ENCODE measurements around the gene CALML5. TPM values are rescaled to one million over a fixed set of nuclear protein-coding genes. Genes with fewer than 3 reads are reported as not detected.

Gene CALML5
- total RNA-seq, 1 donor from 2014 or later, result not detected

- Histone ChIP-seq H3K4me3 (no peak overlapping the region), H3K27me3 (ENCODE audit: low read depth) (peaks cover 15% of the 10 kb centered on the region), H3K36me3 (no peaks in the 10 kb centered on the region), H3K27ac (replicated peaks) (no peak overlapping the region), H3K4me1 (no peaks in the 10 kb centered on the region), H3K9me3 (replicated peaks) (no peaks in the 10 kb centered on the region)
- intact Hi-C loops (cut with micrococcal nuclease), result no loop called here
- no peak for TF ChIP-seq CTCF (IDR thresholded peaks at IDR 0.05; ENCODE audit: borderline replicate concordance)
- DNase-seq, result no peak
Observed at GRCh38 chr10:5481121-5481520, 18.2 kb downstream of the CALML5 start.

- no peak overlapping the region for H3K27ac ChIP-seq (replicated peaks)
- TF ChIP-seq CTCF (IDR thresholded peaks at IDR 0.05; ENCODE audit: borderline replicate concordance), result no peak
- intact Hi-C loops (cut with micrococcal nuclease), result no loop called here
Observed at GRCh38 chr10:5480162-5480941, 19.0 kb downstream of the CALML5 start.

GRCh38 chr10:5479481-5480161 lies 19.7 kb downstream of the CALML5 start:
- no peak overlapping the region for H3K4me3 ChIP-seq
- no peaks in the 10 kb centered on the region for H3K36me3 ChIP-seq
- no peak overlapping the region for H3K27ac ChIP-seq (replicated peaks)
- no peak for TF ChIP-seq CTCF (IDR thresholded peaks at IDR 0.05; ENCODE audit: borderline replicate concordance)
- no peaks in the 10 kb centered on the region for H3K4me1 ChIP-seq
- intact Hi-C loops (cut with micrococcal nuclease), result no loop called here
- H3K9me3 ChIP-seq (replicated peaks), result no peaks in the 10 kb centered on the region
- H3K27me3 ChIP-seq (ENCODE audit: low read depth), result no peaks in the 10 kb centered on the region
- no peak for DNase-seq

More at GRCh38 chr10:5480162-5480941, 19.0 kb downstream of the CALML5 start:
- Histone ChIP-seq H3K4me1 (no peaks in the 10 kb centered on the region), H3K36me3 (no peaks in the 10 kb centered on the region), H3K9me3 (replicated peaks) (no peaks in the 10 kb centered on the region), H3K27me3 (ENCODE audit: low read depth) (peaks cover 7% of the 10 kb centered on the region), H3K4me3 (no peak overlapping the region)
- DNase-seq, result no peak

GRCh38 chr10:5478694-5479305 lies 20.6 kb downstream of the CALML5 start:
- DNase-seq, result no peak
- no peak for TF ChIP-seq CTCF (IDR thresholded peaks at IDR 0.05; ENCODE audit: borderline replicate concordance)
- intact Hi-C loops (cut with micrococcal nuclease), result no loop called here
- H3K27ac ChIP-seq (replicated peaks), result no peak overlapping the region
- H3K27me3 ChIP-seq (ENCODE audit: low read depth), result no peaks in the 10 kb centered on the region
- no peaks in the 10 kb centered on the region for H3K36me3 ChIP-seq
- no peaks in the 10 kb centered on the region for H3K4me1 ChIP-seq
- H3K4me3 ChIP-seq, result no peak overlapping the region
- no peaks in the 10 kb centered on the region for H3K9me3 ChIP-seq (replicated peaks)

GRCh38 chr10:5477948-5478693 lies 21.2 kb downstream of the CALML5 start:
- no peak for TF ChIP-seq CTCF (IDR thresholded peaks at IDR 0.05; ENCODE audit: borderline replicate concordance)
- intact Hi-C loops (cut with micrococcal nuclease), result no loop called here
- H3K27me3 ChIP-seq (ENCODE audit: low read depth), result no peaks in the 10 kb centered on the region

More at GRCh38 chr10:5477948-5478693, 21.2 kb downstream of the CALML5 start:
- Histone ChIP-seq H3K27ac (replicated peaks) (no peak overlapping the region), H3K4me3 (no peak overlapping the region), H3K36me3 (no peaks in the 10 kb centered on the region), H3K9me3 (replicated peaks) (no peaks in the 10 kb centered on the region), H3K4me1 (no peaks in the 10 kb centered on the region)
- no peak for DNase-seq

Measured in left ventricle myocardium inferior (tissue), 1 donor.